Measurements from ENCODE around the gene MTAP.

DNA sequence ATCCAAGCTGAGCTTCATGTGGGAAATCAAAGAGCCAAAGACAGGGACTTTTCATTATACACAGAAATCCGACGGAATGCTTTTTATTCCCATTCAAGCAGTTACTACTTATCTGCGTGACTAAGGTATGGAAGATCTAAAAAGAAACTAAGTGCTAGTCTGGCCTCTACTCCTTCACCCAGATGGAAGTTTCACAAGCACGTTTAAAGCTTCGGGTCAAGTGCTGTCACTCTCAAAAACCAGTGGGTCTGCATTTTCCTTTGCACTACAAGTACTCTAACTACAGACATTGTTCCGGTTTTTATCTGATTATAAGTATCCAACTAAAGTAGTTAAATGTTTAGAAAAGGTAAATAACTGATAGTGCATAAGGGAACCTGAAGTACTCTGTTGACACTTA lies 13.7 kb upstream of the MTAP start:
- TF ChIP-seq, protein P1, sequence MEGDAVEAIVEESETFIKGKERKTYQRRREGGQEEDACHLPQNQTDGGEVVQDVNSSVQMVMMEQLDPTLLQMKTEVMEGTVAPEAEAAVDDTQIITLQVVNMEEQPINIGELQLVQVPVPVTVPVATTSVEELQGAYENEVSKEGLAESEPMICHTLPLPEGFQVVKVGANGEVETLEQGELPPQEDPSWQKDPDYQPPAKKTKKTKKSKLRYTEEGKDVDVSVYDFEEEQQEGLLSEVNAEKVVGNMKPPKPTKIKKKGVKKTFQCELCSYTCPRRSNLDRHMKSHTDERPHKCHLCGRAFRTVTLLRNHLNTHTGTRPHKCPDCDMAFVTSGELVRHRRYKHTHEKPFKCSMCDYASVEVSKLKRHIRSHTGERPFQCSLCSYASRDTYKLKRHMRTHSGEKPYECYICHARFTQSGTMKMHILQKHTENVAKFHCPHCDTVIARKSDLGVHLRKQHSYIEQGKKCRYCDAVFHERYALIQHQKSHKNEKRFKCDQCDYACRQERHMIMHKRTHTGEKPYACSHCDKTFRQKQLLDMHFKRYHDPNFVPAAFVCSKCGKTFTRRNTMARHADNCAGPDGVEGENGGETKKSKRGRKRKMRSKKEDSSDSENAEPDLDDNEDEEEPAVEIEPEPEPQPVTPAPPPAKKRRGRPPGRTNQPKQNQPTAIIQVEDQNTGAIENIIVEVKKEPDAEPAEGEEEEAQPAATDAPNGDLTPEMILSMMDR (IDR thresholded peaks at IDR 0.05 in 8 of 11, conservative IDR thresholded peaks at IDR 0.05 in 3 of 11), result no peak
- no peak for TF ChIP-seq POLR2A (IDR thresholded peaks at IDR 0.05)
